Measurements from ENCODE around the gene TRAK1.

TRAK1 gene

DNA sequence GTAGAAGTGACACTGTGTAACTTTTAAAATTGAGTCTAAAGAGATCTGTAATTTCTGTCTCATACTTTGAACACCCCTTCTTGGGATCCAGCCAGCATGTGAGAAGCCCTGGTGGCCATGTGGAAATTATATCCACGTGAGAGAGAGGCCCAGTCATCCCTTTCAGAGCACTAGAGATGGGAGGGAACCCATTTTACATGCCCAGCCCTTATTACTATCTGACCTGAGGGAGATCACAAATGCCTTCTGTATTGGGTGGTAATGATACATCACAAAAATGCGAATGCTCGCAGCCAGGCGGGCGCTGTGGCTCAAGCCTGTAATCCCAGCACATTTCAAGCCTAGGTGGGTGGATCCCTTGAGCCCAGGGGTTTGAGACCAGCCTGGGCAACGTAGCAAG is 27.3 kb upstream of the TRAK1 start:
- DNase-seq (ENCODE audit: low read depth, low spot score) = no peak
- H3K4me3 ChIP-seq (ENCODE audit: low read length) = no peak overlapping the region

DNA sequence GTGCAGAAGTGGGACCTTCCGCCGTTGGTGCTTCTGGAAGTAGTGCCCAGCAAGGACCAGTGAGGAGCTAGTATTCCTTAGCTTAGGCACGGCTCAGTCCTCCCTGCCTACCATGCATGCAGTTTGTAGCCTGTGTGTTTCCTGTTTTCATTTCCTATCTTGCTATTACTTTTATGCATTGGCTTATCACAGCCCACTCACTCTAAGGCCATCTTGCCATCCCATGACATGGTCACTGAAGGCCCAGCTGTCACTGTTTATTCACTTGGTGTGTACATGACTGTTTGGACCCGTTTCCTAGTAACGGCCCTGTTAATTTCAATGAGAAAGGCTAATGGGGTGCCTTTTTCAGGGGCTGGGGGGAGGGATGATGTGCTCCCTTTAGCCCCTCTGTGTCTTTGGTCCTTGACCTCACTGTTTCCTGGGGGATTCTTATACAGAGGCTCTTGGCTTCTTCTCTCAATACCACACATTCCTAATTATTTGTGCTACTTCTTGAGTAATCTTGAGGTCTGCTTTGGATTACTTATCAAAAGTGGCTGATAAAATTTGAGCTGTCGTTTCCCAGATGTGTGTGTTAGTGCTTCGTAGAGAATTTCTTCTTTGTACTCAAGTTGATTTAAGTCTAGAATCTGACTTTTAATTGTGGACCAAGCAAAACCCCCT is 24.5 kb upstream of the TRAK1 start:
- DNase-seq (ENCODE audit: low read depth, low spot score) = no peak
- H3K4me3 ChIP-seq (ENCODE audit: low read length) = no peak overlapping the region

DNA sequence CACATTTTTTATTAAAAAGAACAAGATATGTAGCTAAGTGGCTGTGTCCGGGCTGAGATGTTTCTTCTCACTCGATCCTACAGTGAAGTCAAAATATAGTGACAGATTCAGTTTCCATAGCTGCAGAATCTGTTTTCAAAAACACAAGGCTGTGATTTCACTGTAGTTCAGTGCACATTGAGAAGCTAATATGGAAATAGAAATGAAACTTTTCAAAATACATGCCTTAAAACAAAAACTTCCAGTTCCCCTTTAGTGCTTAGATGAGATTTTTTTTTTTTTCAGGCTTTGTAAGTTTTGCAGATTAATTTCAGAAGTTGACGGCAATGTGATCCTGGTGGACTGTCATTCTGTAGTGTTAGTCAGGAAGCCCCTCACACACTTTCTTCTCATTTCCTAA is 23.8 kb upstream of the TRAK1 start:
- H3K4me3 ChIP-seq (ENCODE audit: low read length) = no peak overlapping the region
- DNase-seq (ENCODE audit: low read depth, low spot score) = no peak

DNA sequence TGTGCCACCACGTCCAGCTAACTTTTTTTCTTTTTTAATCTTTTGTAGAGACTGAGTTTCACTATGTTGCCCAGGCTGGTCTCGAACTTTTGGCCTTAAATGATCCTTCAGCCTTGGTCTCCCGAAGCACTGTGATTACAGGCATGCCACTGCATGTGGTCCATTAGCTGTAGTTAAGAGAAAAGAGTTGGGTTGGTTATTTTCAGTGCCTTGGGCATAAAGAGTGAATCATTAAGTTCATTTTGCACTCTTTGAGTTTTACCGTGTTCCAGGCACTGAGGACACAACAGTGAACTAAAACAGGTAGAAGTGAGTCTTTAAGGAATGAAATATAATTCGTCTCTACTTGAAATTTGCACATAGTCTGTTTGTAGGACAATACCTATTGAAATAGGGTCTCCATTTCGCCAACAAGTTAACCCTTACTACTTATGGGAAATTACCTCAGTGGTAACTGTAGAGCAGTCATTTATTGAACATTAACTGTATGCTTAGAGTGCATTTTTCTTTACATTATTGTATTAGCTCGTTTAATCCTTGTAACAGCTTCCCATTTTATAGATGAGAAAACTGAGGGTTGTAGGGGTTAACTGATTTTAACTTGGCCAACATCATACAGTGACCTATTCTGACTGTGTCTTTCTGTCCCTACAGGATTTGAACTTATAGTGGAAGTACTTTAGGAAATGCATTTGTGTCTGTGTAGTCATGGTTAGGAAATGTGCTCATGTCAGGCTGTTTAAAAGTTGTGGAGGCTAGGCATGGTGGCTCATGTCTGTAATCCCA is 22.7 kb upstream of the TRAK1 start:
- no peak overlapping the region for H3K4me3 ChIP-seq (ENCODE audit: low read length)
- no peak for DNase-seq (ENCODE audit: low read depth, low spot score)

DNA sequence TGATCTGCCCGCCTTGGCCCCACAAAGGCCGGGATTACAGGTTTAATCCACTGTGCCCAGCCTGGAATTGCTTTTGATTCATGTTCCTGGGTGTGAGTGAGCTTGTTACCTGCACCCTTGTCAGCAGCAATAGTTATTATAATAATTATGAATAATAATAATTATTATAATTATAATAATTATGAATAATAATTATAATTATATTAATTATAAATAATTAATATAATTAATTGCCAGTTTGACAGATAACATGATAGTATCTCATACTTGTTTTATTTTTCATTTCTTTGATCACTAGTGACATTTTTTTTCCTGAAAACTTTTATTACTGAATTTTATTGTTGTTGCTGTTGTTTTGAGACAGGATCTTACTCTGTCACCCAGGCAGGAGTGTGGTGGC is 21.1 kb upstream of the TRAK1 start:
- no peak for DNase-seq (ENCODE audit: low read depth, low spot score)

DNA sequence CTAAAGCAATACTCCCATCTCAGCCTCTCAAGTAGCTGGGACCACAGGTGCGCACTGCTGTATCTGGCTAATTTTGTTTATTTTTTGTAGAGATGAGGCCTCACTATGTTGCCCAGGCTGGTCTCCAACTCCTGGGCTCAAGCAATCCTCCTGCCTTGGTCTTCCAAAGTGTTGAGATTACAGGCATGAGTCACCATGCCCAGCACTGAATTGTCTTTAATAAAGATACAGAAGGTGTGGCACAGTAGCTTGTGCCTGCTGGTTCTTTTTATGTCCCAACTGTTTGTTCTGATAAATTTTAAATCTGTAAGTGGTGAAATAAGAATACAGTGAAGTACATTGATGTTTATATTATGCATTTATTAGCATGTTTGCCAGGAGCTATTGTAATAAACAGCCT is 20.6 kb upstream of the TRAK1 start:
- H3K4me3 ChIP-seq (ENCODE audit: low read length) = no peak overlapping the region
- DNase-seq (ENCODE audit: low read depth, low spot score) = no peak

More for the DNA sequence above, 21.1 kb upstream of the TRAK1 start:
- H3K4me3 ChIP-seq (ENCODE audit: low read length) = no peak overlapping the region

DNA sequence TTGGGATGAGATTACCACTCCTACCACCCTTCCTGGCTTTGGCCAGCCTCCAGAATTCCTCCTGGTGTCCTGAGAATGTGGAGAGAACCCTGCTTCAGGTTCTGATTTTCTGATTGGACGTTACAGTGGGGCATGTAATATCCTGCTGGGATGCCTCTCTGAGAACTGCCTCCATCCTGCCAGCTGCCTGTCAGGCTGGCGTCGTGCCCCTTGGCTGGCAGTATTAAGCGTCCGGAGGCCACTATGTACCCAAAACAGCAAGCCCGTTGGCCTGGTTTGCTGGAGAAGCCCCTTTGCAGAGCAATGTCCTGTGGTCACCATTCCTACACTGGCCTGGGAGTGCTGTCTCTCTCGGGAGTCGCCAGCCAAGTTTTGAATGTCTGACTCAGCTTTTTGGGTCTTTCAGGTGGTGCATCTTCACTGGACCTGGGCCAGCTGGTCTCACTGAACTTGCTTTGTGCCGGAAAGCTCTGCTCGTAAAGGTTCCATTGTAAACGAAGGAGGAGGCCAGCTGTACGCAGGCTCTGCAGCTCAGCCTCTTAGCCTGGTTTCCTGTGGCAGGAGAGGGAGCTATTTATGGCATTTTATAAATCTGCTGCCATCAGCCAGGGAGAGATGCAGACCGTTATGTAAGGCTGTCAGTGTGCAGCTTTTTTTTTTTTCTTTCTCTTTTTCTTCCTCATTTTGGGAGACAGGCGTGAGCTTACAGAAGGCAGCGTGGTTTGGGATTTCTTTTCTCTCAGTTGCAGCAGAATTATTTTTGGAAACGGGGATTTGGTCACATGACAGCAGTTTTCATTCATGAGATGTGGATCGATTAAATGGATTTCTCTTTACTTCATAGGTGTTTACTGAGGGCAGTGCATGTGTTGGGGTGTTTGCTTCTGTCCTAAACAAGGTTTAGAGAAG is 19.0 kb upstream of the TRAK1 start:
- DNase-seq (ENCODE audit: low read depth, low spot score) = no peak
- no peak overlapping the region for H3K4me3 ChIP-seq (ENCODE audit: low read length)

DNA sequence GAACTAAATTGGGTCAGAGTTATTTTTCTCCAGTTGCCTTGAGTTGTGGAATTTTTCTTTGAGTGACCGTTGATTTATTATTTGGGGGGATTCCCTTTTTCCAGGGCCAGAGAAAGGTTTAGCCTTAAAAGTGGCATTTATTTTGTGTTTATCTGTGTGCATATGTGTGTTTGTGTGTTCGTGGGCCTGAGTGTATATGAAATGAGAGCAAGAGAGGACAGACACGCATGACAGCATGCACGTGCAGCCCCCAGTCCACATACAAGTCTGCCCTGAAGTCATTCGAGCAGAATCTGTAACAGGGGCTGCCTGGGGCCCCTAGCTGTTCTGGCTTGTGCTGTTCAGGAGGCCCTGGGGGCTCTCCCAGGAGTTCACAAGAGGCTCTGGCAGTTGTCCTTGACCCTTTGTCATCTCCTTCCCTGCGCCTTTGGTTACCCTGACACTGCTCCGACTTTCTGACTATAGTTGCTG is 18.3 kb upstream of the TRAK1 start:
- no peak overlapping the region for H3K4me3 ChIP-seq (ENCODE audit: low read length)
- DNase-seq (ENCODE audit: low read depth, low spot score) = no peak

GRCh38 chr3:42077785-42078184 is 13.4 kb upstream of the TRAK1 start:
- no peak overlapping the region for H3K4me3 ChIP-seq (ENCODE audit: low read length)
- no peak for DNase-seq (ENCODE audit: low read depth, low spot score)

- H3K4me3 ChIP-seq (ENCODE audit: low read length) = no peak overlapping the region
- no peak for DNase-seq (ENCODE audit: low read depth, low spot score)
These were observed 12.5 kb upstream of the TRAK1 start for GRCh38 chr3:42078677-42079076.

GRCh38 chr3:42079701-42080452 is 11.3 kb upstream of the TRAK1 start:
- H3K4me3 ChIP-seq (ENCODE audit: low read length) = no peak overlapping the region
- DNase-seq (ENCODE audit: low read depth, low spot score) = no peak

DNA sequence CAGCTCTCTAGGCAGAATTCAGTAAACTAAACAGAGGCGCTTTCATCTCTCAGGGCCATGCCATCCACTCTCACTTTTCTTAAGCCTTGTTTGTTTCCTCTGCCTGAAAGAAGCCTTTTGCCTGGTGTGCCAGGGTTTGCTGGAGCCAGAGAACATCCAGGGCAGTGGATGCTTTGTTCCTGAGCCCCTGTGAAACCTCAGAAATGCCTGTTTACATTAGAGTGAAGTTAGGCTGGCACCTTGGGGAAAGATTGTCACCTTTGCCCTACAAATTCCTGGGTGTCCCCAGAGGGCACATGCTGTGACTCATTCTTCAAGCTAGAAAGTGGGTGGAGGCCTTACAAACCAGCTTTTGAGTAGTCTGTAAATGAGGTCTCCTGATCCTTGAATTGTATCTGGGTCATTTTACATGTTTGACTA is 10.7 kb upstream of the TRAK1 start:
- DNase-seq (ENCODE audit: low read depth, low spot score) = no peak
- no peak overlapping the region for H3K4me3 ChIP-seq (ENCODE audit: low read length)

GRCh38 chr3:42081838-42082473 is 9.2 kb upstream of the TRAK1 start:
- H3K4me3 ChIP-seq (ENCODE audit: low read length) = no peak overlapping the region
- no peak for DNase-seq (ENCODE audit: low read depth, low spot score)

- no peak for DNase-seq (ENCODE audit: low read depth, low spot score)
- no peak overlapping the region for H3K4me3 ChIP-seq (ENCODE audit: low read length)
These were observed 6.6 kb upstream of the TRAK1 start for GRCh38 chr3:42084586-42084985.

GRCh38 chr3:42085641-42086376 is 5.3 kb upstream of the TRAK1 start:
- no peak overlapping the region for H3K4me3 ChIP-seq (ENCODE audit: low read length)

GRCh38 chr3:42088803-42089530 is 2.2 kb upstream of the TRAK1 start:
- no peak overlapping the region for H3K4me3 ChIP-seq (ENCODE audit: low read length)
- no peak for DNase-seq (ENCODE audit: low read depth, low spot score)

More at GRCh38 chr3:42085641-42086376, 5.3 kb upstream of the TRAK1 start:
- DNase-seq (ENCODE audit: low read depth, low spot score) = no peak

- no peak for DNase-seq (ENCODE audit: low read depth, low spot score)
- no peak overlapping the region for H3K4me3 ChIP-seq (ENCODE audit: low read length)
These were observed 849 bp downstream of the TRAK1 start for GRCh38 chr3:42092006-42092405.
